ENCODE measurements around the gene CGN.

CGN gene

DNA sequence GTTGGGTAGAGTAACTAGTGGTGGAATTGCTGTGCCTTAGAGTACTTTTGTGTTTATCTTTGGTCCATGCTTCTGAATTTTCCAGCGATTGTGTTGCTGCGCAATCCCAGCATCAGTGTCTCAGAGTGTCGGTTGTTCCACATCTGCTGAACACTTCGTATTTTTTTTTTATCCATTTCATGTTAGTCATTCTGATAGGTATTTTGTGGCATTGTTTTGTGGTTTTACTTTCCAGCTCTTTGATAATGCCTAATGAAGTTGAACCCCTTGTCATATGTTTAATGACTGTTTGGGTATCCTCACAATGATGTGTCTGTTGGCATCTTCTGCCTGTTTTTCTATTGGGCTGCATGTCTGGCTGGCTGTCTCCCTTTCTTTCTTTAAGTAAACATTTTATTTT is 42.5 kb downstream of the CGN start:
- DNase-seq, result no peak

DNA sequence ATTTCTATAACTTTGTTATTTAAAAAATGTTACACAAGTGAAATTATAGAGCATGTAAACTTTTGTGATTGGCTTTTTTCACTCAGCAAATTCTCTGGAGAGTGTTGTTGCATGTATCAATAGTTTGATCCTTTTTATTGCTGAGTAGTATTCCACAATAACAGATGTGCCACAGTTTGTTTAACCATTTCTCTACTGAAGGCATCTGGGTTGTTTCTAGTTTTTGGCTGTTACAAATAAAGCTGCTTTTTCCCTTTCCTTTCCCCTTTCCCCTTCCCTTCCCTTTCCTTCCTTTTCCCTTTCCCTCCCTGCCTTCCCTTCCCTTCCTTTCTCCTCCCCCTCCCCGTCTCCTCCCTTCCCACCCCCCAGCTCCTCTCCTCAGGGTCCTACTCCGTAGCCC is 44.9 kb downstream of the CGN start:
- no peak for DNase-seq

DNA sequence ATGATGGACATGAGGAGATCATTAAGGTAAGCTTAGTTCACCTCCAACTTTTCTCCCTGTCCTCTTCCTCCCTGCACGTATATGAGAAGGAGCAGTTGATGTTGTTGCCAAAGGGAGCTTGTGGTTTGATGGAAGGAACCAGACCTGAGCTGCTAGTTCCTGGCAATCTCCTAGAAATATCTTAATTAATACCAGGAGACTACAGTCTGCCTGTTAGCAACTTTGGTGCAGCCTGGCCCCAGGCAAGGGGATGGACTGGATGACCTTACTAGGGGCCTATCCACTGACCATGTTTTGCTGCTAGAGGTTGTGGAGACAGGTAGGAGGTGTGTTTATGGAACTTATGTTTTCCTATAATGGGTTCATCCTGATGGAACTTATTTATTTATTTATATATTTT is 51.5 kb downstream of the CGN start:
- no peak for DNase-seq

DNA sequence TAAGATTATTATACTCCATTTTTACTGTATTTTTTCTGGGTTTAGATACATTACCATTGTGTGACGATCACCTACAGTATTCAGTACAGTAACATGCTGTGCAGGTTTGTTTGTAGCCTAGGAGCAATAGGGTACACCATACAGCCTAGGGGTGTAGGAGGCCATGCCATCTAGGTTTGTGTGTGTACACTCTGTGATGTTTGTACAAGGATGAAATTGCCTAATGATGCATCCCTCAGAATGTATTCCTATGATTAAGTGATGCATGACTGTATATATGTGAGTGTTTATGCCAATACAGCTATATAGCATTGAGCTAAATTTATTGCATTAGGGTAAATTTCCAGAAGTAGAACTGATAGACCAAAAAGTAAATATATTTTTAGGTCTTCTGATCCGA is 52.2 kb downstream of the CGN start:
- DNase-seq, result no peak

DNA sequence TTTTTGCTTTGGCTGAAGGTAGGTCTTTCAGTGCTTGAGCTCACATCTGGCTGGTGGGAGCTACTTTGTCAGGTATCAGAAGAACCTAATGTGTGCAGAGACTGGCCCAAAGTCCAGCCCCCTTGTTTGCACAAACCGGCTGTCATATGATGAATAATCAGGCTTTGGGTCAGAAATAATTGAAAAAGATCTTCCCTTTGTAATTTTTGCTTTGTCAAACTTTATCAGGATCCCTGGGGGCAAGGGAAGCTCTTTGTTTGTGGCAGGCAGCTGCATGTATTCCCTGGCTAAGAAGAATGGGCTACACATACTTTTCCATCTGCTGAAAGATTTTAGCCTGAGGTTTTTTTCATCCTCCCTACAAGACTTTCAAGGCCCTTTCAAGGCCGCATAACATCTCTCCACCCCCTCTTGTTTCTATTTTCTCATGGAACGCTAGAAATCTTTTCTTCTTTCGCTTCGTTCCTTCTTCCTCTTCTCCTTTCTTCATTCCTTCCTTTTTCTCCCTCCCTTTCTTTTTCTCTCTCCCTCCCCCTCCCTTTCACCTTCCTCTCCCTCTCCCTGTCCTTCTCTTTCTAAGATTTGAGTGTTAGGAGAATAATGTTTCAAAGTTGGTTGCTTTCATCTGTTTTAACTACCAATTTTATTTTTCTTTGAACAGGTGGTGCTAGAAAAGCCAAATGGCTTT is 54.5 kb downstream of the CGN start:
- DNase-seq, result no peak

DNA sequence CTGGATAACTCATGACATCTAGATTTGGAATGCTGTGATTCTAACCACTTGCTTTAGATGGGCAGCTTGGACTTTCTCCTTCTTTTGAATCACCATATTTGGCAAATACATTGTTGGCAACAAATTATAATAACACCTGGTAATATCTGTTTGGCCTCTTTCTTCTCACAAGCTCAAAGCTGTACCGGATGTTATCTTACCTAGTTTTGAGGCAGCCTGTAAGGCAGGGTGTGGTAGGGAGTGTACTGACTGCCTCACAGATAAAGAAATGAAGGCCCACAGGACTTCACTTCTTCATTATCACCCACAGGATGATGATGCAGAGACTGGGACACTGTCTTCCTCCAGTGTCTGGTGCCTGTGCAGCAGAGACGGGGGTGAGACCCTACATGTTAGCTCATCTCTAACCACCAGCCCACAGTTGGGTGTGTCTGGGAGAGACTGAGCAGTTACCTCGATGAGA is 57.5 kb downstream of the CGN start:
- DNase-seq, result no peak

DNA sequence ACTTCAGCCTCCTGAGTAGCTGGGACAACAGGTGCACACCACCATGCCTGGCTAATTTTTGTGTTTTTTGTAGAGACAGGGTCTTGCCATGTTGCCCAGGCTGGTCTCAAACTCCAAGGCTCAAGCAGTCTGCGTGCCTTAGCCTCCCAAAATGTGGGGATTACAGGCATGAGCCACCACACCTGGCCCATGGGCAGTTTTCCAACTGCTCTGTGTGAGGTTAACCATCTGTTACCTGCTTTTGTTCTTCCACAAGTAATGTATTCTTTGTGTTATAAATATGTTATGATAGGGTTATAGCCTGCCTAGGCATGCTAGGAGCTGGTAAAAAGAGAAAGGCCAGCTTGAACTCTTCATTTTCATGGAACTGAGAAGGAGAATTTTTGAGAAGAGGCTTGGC is 59.6 kb downstream of the CGN start:
- peak; percentile 70 for DNase-seq

DNA sequence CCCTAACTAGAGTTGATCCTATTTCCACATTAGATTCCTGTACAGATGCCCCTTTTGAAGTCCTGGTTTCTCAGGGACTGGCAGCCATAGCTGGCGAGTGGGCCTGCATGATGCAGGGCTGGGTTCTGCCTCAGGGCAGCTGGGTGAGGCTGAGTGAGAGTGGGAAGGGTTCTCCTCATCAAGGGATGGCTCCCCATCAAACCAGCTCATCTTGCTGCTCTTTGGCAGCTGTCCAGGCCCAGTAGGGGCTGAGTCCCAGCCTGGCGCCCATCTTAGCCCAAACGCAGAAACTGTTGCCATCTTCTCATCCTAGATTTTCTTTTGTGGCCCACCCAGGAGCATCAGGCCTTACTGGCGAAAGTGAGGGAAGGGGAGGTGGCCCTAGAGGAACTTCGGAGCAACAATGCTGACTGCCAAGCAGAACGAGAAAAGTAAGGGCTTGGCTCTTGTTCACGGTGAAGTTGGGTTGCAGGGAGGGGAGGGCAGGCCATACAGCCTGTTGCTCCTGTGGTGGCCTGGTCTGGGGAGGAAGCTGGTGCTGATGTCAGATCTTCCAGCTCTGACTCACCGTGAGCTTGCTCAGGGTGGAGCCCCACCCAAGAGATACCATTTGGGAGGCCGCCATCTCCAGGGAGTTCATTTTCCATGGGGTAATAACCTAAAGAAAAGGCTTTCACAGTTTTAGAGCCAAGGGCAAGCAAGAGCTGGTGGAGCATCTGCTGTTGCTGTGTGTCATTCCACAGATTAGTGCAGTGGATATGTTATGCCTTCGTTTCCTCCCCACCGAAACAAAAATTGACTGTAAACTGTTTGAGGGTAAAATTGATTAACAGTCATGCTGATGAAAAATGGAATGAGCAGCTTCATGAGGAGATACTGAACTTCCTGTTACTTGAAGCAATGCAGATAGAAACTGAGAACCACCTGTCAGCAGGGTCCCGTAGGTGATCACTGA is 63.7 kb downstream of the CGN start:
- no peak for DNase-seq

DNA sequence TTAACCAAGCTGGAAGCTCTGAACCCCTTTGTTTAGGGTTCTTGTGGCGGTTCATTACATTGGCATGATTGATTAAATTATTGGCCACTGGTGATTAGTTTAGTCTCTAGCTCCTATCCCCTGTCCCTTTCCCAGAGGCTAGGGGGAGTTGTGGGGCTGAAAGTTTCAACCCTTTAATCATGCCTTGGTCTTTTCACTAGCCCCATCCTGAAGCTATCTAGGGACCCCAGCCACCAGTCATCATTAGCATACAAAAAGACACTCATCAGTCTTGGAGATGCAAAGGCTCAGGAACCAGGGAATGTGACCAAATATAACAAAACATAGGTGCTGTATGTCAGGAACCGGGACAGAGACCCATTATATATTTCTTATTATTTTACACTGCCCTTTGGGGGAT is 66.0 kb downstream of the CGN start:
- no peak for DNase-seq

DNA sequence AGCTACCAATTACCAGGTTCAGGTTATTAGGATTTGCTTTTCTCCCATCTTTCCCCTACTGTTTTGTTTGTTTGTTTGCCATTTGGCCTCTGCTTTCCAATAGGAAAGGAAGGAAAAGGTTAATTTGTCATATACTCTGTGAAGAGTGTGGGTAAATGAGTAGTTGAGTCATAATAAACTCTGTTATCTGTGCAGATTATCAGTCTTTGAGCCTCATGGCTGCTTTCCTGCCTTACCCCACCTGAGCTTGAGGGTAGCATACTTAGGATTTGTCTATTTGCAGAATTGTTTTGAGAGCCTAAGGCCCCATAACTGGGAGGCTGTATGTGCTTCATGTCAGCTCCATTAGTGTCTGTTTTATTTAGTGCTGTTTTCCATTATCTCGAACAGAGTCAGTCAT is 67.8 kb downstream of the CGN start:
- DNase-seq, result no peak

DNA sequence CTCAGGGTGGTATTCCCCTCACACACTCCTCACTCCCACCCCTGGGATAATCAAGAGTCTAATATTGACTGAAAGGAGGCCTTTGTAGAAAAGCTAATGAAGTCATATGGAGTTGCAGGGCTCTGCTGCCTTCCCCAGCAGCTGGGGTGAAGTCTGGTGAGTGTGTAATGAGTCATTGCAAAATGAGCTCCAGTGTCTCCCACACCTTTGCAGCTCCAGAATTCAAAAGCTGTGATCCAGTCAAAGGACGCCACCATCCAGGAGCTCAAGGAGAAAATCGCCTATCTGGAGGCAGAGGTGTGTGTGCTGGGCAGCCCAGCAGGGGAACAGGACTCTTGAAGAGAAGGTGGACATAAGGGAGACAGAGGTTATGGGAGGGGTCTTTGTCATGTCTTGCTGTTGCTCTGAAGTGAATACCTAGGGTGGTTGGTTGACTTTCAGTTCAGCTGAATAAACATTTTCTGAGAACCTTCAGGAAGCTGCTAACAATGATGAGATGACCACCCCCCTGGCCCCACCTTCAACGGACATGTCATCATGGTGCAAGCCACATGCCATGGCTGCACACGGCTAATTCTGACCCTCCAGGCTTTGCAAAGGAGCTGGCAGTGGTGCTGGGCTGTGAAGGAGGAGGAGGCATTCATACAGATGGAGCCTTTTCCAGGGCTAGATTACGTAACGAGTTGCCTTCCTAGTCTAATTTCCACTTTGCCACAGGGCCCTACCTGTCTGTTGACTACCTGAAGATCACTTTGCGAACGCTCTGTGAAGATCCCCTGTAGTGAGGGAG is 68.4 kb downstream of the CGN start:
- DNase-seq, result no peak

DNA sequence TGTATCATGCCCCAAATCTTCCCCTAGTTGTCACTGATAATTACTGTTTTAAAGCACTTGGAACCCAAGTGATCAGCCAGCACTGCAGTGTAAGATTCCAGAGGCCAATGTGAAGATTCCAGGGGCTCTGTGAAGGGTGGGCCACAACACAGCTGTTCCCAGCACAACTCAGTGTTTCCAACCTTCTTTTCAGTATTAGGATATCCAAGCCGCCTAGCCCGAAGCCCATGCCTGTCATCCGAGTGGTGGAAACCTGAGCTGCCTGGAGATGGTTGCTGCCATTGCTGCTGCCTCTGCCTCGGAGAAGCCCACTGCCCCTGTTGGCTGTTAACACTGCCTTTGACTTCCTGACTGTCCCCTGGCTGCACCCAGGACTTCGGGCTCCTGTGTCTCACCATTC is 70.3 kb downstream of the CGN start:
- DNase-seq, result no peak

DNA sequence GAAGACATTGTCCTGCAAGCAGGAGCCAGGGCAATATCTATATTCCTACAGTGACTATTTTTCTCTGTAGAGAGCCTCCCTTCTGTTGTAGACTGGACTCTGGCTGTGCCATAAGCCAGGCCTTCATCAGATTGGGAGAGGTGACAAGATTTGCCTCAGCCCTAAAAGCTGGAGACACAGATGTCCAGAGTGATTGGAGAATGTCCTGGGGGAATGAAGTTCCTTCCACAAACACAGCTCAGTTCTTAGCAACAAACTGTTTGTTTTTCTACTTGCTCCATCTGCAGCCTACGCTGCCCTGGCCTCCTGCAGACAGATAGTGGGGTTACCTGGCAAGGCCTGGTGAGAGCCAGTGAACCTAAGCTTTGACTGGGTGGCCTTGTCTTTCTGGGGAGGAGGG is 70.7 kb downstream of the CGN start:
- DNase-seq, result no peak

DNA sequence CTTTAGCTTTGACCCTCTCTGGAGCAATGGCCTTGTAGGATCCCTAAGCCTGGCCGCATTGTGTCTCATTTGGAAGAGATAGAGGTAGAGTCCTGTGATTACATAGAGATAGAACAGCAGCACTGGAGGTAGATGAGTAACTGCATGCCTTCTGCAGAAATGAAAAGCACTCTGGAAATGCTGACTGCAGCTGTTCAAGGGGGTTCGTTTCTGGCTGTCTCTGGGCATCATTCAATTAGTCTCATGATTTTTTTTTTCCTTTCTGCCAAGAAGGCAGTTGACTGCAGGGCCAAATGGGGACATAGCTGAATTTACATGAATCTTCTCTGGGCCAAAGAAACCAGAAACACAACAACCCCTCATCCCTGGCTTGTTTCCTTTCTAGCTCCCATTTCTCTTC is 72.6 kb downstream of the CGN start:
- DNase-seq, result no peak

DNA sequence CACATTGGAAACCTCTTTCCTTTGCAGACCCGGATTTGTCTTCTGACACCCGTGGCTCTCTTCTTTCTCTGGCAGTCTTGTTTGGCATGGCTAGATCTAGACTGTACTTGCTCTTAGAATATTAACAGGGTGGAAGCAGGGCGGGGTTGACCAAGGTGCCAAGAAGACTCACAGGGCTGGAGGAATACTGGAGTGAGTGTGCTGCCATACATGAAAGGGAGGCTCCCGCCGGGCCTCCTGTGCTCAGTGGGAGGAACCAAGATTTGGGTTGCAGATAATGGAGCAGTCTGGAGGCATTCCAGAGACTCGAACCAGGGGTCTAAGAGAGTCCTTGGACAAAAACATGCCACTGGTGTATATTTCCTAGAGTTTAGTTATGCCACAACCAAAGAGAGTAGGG is 73.1 kb downstream of the CGN start:
- DNase-seq, result no peak

DNA sequence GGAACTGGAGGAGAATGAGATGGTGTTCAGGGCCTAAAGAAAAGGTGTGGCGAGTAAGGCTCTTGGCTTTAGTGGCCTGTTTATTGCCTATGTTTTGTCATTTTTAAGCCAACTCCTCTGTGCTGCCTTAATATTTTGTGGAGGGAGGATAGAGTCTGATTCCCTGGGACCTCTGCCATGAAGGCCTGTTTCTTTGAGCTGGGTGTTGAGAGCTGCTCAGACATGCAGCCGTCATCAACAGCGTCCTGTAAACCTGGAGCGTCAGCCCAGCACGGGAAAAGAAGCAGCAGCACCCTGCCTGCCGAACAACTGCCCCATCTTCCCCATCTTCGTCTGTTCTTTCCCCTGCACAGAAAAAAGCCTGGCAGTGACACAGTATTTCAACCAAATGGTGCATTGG is 73.6 kb downstream of the CGN start:
- DNase-seq, result no peak

DNA sequence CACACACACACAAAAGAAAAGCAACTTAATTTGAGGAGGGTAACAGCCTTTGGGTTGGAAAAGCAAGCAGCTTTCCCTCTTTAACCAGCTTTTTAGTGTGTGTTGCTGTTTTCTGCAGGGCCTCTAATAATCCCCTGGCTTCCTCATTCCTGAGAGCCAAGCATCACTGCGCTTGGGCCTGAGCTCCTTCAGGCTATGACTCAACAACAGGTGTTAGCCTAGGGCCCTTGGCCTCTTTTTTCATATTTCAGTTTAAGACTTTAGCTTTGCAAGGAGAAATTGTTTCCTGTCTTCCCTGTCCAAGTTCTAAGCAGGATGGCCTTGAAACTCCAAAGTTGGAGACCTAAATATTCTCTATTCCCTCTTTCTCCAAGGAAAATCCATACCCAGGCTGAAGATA is 74.4 kb downstream of the CGN start:
- no peak for DNase-seq

All from NCI-H2081 treated with DMSO at 0.1 percent for 48 hours (cell line).